ENCODE measurements around the gene FOXO3. TPM values are rescaled to one million over a fixed set of nuclear protein-coding genes. Genes with fewer than 3 reads are reported as not detected.

FOXO3 gene
- total and polyA plus RNA-seq, 2 experiments from 2014 or later, result 20.2 to 20.8 TPM

GRCh38 chr6:108684771-108685329, 124.1 kb downstream of the FOXO3 start:
- no peak for TF ChIP-seq CTCF (IDR thresholded peaks at IDR 0.05; ENCODE audit: low read depth, low read length)
- Histone ChIP-seq H3K27me3 (no peaks in the 10 kb centered on the region), H3K9me3 (ENCODE audit: low read depth) (no peaks in the 10 kb centered on the region), H3K4me1 (ENCODE audit: low read depth) (peaks cover 4% of the 10 kb centered on the region), H3K4me3 (no peak overlapping the region), H3K27ac (no peak overlapping the region), H3K36me3 (no peaks in the 10 kb centered on the region)
- DNase-seq (ENCODE audit: low read depth in 1 of 2, low spot score in 1 of 2), result peak in 1 of 2 donors; percentile 30

- TF ChIP-seq CTCF (IDR thresholded peaks at IDR 0.05; ENCODE audit: low read depth, low read length), result no peak
- Histone ChIP-seq H3K36me3 (no peaks in the 10 kb centered on the region), H3K9me3 (ENCODE audit: low read depth) (no peaks in the 10 kb centered on the region), H3K27ac (no peak overlapping the region), H3K4me3 (no peak overlapping the region), H3K4me1 (ENCODE audit: low read depth) (peaks cover 4% of the 10 kb centered on the region), H3K27me3 (no peaks in the 10 kb centered on the region)
- no peak for DNase-seq (ENCODE audit: low read depth in 1 of 2, low spot score in 1 of 2)
These were observed 125.3 kb downstream of the FOXO3 start for GRCh38 chr6:108685970-108686369.

- H3K4me1 ChIP-seq (ENCODE audit: low read depth), result peaks cover 4% of the 10 kb centered on the region
- no peak for TF ChIP-seq CTCF (IDR thresholded peaks at IDR 0.05; ENCODE audit: low read depth, low read length)
- H3K27me3 ChIP-seq, result no peaks in the 10 kb centered on the region
- no peaks in the 10 kb centered on the region for H3K9me3 ChIP-seq (ENCODE audit: low read depth)
- H3K27ac ChIP-seq, result no peak overlapping the region
- no peak for DNase-seq (ENCODE audit: low read depth in 1 of 2, low spot score in 1 of 2)
- no peak overlapping the region for H3K4me3 ChIP-seq
- no peaks in the 10 kb centered on the region for H3K36me3 ChIP-seq
These were observed 126.2 kb downstream of the FOXO3 start for GRCh38 chr6:108686896-108687295.

- no peak for DNase-seq (ENCODE audit: low read depth in 1 of 2, low spot score in 1 of 2)
- Histone ChIP-seq H3K27ac (no peak overlapping the region), H3K4me3 (no peak overlapping the region), H3K27me3 (no peaks in the 10 kb centered on the region), H3K4me1 (ENCODE audit: low read depth) (peaks cover 4% of the 10 kb centered on the region), H3K9me3 (ENCODE audit: low read depth) (no peaks in the 10 kb centered on the region), H3K36me3 (no peaks in the 10 kb centered on the region)
- TF ChIP-seq CTCF (IDR thresholded peaks at IDR 0.05; ENCODE audit: low read depth, low read length), result no peak
These were observed 127.2 kb downstream of the FOXO3 start for GRCh38 chr6:108687921-108688320.

GRCh38 chr6:108689272-108690161, 128.8 kb downstream of the FOXO3 start:
- DNase-seq (ENCODE audit: low read depth in 1 of 2, low spot score in 1 of 2), result peak in 1 of 2 donors; percentile 98
- no peak for TF ChIP-seq CTCF (IDR thresholded peaks at IDR 0.05; ENCODE audit: low read depth, low read length)
- Histone ChIP-seq H3K27me3 (no peaks in the 10 kb centered on the region), H3K36me3 (no peaks in the 10 kb centered on the region), H3K9me3 (ENCODE audit: low read depth) (no peaks in the 10 kb centered on the region), H3K4me3 (no peak overlapping the region), H3K4me1 (ENCODE audit: low read depth) (peaks cover 4% of the 10 kb centered on the region), H3K27ac (no peak overlapping the region)

Data from cardiac muscle cell (in vitro differentiated cells and primary cell).